DND-41 (cell line): ENCODE results near the gene FAF1.

Experiments used
- EZH2 ChIP-seq: IDR thresholded peaks from 3 replicates; pipeline ENCODE4 v1.6.1; 2012; ENCODE audit warnings: borderline replicate concordance, low read depth, mild to moderate bottlenecking, moderate library complexity, low read length, inconsistent platforms; ENCODE audit not compliant: severe bottlenecking
- TF ChIP-seq, protein P1 (sequence below): IDR thresholded peaks from 2 replicates; pipeline ENCODE4 v1.5.1; 2012; ENCODE audit warnings: borderline replicate concordance, low read length, moderate library complexity, mild to moderate bottlenecking; ENCODE audit not compliant: poor library complexity, severe bottlenecking; ENCODE audit errors: extremely low read depth

- no peak for TF ChIP-seq EZH2
- TF ChIP-seq, protein P1, sequence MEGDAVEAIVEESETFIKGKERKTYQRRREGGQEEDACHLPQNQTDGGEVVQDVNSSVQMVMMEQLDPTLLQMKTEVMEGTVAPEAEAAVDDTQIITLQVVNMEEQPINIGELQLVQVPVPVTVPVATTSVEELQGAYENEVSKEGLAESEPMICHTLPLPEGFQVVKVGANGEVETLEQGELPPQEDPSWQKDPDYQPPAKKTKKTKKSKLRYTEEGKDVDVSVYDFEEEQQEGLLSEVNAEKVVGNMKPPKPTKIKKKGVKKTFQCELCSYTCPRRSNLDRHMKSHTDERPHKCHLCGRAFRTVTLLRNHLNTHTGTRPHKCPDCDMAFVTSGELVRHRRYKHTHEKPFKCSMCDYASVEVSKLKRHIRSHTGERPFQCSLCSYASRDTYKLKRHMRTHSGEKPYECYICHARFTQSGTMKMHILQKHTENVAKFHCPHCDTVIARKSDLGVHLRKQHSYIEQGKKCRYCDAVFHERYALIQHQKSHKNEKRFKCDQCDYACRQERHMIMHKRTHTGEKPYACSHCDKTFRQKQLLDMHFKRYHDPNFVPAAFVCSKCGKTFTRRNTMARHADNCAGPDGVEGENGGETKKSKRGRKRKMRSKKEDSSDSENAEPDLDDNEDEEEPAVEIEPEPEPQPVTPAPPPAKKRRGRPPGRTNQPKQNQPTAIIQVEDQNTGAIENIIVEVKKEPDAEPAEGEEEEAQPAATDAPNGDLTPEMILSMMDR, result no peak
Observed at GRCh38 chr1:50969611-50970508, 9.8 kb upstream of the FAF1 start, which contains the start of gene CDKN2C.
